Sigmoid colon (tissue), 3 donors: ENCODE data around the gene CAMTA1.

Experiments used
- CTCF ChIP-seq, 4 experiments: fragments of 450-650 bp in 3 of 4; fragments of 200-600 bp in 1 of 4; IDR thresholded peaks; one replicate each; pipeline ENCODE4 v1.5.1; 2016 to 2019; ENCODE audit warnings: antibody characterized with exemption in 4 of 4, mild to moderate bottlenecking in 3 of 4, moderate library complexity in 2 of 4
- POLR2A ChIP-seq, 2 donors: fragments of 450-650 bp; IDR thresholded peaks; one replicate each; pipeline ENCODE4 v1.6.1; 2016; ENCODE audit warnings: antibody characterized with exemption in 2 of 2, mild to moderate bottlenecking in 2 of 2, moderate library complexity in 2 of 2

- TF ChIP-seq CTCF (IDR thresholded peaks at IDR 0.05) (no peak), POLR2A (IDR thresholded peaks at IDR 0.05) (no peak)
Measured at GRCh38 chr1:7658099-7658498, 872.8 kb downstream of the CAMTA1 start.
